ENCODE measurements around the gene XG.
A peak's percentile ranks its signal among the peaks of the same experiment; 100 is the strongest.
"Not testable (repeated sequence)": the region's sequence is repeated elsewhere in the genome, so short reads cannot be mapped to it uniquely, and the experiment has no call there.

Gene XG

DNA sequence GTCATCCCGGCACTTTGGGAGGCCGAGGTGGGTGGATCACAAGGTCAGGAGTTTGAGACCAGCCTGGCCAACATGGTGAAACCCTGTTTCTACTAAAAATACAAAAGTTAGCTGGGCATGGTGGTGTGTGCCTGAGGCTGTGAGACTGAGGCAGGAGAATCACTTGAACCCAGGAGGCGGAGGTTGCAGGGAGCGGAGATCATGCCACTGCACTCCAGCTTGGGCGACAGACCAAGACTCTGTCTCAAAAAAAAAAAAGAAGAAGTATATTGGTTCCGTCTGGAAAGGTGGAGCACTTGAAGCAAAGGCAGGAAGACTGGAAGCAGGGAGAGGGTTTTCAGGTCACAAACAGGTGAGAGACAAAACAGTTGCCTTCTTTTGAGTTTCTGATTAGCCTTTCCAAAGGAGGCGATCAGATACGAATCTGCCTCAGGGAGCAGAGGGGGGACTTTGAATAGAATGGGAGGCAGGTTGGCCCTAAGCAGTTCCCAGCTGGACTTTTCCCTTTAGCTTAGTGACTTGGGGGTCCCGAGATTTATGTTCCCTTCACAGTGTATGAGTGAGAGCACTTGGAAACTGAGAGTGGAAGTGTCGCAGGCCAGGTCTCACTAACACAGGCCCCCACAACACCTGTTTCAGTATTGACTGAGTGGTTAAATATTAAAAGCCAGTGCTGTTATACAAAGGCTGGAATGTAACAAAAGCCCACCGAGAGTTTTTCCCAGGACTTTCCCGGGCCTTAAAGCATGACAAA is 28.8 kb downstream of the XG start:
- DNase-seq (ENCODE audit: low read depth in 2 of 2) = not testable (repeated sequence)

DNA sequence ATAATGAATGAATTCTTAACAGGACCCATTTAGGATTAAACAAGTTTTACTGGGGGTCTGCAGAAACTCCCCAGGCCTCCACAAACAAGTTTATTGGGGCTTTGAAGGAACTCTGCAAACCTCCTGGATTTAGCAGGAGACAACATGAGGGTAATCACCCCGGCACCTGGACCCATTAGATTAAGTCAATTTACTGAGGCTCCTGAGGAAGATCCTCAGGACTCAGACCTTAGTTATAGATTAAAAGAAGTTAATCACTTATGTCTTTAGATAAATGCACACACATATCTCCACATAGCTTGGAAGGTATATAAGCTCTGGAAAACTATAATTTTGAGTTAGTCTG is 29.4 kb downstream of the XG start:
- no peak for DNase-seq (ENCODE audit: low read depth in 2 of 2)

DNA sequence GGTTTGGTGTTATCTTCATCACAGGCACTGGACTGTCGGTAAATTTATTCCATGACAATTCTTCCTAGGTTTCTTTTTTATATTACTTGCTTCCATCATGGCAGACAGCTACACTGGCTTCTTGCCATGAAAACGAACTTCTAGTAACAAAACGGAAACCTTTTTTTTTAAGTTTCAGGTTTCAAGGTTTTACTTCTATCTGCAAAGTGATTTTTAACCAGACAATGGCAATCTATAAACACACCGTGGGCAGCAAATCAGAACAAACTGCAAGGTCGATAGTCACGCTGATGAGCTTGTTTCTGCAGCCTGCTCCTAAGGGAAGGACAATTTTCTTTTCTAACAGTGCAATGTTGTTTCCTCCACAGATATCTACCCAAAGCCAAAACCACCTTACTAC is 29.9 kb downstream of the XG start:
- no peak for DNase-seq (ENCODE audit: low read depth in 2 of 2)

DNA sequence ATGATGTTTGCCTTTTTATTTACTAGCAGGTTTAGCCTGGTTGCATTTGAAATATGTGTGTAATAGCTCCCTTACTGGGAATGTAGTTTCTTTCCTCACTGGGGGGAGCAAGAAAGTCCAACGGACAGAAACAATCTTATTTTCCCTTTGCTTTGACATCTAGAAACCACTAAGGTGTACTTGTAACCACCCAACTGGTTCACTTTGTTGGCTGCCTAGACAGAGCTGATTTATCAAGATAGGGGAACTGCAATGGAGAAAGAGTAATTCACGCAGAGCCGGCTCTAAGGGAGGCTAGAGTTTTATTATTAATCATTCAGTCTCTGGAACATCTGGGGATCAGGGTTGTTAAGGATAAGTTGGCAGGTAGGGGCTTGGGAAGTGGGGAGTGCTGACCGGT is 30.3 kb downstream of the XG start:
- DNase-seq (ENCODE audit: low read depth in 2 of 2) = no peak

DNA sequence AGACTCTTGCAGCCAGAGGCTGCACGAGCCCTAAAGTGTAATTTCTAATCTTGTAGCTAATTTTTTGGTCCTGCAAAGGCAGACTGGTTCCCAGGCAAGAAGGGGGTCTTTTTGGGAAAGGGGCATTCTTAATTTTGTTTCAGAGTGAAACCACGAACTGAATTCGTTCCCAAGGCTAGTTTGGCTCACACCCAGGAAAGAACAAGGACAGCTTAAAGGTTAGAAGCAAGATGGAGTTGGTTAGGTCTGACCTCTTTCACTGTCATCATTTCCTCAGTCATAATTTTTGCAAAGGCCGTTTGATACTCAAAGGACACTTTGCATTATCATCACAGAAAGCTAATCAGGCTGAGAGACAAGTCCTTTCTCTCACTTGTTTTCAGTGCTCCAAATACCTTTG is 30.9 kb downstream of the XG start:
- no peak for DNase-seq (ENCODE audit: low read depth in 2 of 2)

DNA sequence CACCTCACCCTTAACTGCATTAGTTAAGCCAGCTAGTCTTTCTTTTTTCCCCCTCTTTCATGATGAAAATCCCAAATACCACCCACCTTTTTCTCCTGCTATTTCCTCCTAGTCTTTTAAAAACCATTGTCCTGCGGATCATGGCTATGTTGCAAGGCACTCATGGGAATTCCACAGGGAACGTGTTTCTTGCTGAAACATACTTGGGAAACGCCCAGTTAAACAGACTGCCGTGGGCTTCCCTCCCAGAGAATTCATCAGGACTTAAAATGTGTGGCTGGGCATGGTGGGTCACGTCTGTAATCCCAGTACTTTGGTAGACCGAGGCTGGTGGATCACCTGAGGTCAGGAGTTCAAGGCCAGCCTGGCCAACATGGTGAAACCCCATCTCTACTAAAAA is 32.2 kb downstream of the XG start:
- DNase-seq (ENCODE audit: low read depth in 2 of 2) = no peak

DNA sequence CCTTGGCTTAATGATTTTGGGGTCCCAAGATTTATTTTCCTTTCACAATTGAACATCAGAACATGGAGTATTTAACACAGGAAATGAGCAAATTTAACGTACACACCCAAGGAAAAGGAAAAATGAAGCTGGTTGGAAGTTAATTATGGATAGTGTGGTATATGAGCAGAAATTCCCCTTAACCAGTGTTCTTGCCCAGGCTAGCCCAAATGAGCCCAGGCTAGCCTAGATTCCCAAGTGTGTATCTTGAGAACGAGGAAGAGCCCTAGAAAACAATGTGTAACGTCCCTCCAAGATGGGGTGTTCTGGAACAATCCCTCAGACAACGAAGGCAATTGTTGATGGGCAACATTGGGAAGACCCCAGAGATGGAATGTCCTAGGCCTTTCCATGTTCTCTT is 33.7 kb downstream of the XG start:
- no peak for DNase-seq (ENCODE audit: low read depth in 2 of 2)

DNA sequence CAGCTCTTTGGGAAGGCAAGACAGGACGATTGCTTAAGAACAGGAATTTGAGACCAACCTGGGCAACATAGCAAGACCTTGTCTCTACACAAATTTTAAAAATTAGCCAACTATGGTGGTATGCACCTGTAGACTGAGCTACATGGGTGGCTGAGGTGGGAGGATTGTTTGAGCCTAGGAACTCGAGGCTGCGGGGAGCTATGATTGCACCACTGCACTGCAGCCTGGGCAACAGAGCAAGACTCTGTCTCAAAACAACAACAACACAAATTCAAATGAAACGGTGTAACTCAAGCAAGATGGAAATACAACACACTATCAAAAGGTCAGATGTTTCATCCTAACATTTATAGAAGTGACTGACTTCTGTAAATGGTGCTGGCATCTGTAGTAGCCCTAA is 37.1 kb downstream of the XG start:
- no peak for DNase-seq (ENCODE audit: low read depth in 2 of 2)

DNA sequence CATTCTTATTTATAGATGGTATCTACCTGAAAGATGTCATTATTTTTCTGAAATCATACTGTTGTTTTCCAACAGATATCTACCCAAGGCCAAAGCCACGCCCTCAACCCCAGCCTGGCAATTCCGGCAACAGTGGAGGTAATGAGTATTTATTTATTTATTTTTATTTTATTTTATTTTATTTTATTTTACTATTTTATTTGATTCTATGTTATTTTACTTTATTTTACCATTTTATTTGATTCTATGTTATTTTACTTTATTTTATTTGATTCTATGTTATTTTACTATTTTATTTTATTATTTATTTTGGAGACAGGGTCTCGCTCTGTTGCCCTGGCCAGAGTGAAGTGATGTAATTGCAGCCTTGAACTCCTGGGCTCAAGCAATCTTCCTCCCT is 37.7 kb downstream of the XG start:
- DNase-seq (ENCODE audit: low read depth in 2 of 2) = no peak

DNA sequence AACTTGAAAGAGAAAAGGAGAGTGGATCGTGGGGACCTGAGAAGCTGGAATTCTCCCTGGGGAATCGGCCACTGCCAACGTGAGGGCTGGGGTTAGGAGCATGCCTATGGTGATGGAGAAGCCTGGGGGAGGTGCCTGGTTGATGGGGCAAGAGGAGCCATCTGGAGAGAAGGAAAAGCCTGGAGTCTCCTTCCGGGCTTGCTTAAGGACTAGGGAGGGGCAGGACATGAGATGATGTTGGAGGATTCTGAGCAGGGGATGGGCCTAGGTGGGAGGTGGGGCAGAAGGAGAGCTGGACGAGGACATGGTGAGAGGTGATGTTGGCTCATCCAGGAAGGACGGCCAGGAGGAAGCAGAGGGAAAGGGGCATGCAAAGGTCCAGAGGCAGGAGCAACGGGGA is 41.9 kb downstream of the XG start:
- no peak for DNase-seq (ENCODE audit: low read depth in 2 of 2)

DNA sequence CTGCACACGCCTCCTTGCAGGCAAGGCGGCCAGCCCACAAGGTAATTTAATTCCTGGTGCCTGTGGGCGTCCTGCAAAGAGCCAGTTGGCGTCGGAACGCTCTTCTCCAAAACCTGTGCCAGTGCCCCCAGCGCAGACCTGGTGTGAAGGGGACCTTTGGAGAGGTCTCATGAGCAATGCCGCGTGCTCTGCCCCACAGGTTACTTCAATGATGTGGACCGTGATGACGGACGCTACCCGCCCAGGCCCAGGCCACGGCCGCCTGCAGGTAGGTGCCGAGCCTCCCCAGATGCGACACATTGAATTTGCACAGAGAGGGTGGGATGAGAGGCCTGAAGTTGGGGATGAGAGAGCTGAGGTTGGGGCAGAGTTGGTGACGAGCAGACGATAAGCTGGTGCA is 42.5 kb downstream of the XG start:
- DNase-seq (ENCODE audit: low read depth in 2 of 2) = no peak

DNA sequence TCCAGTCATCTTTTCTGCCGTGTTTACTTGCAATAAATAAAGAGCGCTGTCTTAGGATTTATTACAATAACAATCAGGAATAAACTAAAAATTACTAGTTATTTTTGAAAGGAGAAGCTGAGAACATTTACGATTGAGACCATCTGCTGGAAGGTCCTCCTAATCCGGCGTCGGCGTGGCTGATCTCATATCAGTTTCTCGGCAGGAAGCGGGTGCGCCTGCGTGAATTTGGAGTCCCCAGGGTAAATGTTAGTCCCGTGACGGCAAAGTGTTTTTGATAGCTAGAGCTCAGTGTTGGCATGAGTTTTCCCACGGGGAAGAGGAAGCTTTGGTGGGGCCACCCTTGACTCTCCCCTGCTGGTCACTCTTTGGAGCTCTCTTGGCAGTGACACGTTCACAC is 45.0 kb downstream of the XG start:
- DNase-seq (ENCODE audit: low read depth in 2 of 2) = not testable (repeated sequence)

DNA sequence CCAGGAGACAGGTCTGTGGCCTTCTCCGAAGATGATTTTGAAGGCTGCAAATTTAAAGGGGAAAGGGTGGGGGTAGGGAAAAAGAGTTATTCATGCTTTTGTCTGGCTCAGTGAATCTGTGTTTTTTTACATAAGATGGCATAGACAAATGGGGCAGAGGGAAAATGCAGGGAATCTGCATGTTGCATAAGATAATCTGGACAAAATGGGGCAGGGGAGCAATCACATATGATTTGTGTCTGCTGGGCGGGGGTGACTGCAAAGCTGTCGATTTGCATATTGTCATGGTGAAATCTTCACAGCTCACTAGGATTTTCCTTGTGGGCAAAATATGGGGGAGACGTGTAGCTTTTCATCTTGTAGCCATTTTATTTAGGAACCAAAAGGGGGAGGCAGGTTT is 47.5 kb downstream of the XG start:
- no peak for DNase-seq (ENCODE audit: low read depth in 2 of 2)

DNA sequence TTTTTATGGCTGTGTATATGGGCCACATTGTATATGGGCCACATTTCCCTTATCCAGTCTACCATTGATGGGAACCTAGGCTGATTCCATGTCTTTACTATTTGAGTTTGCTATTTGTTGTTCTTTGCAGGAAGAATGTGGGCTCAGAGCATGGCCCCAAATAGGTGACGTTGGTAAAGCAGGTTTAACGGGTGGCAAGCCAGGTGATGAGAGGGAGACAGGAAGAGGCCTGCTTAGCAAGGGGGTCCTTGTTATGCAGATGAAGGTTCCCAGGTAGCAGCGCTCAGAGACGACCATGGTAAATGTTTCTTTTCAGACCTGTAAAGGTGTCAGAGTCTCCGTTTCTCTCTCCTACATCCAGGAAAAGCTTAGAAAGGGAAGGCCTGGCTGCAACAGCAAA is 48.1 kb downstream of the XG start:
- DNase-seq (ENCODE audit: low read depth in 2 of 2) = not testable (repeated sequence)

DNA sequence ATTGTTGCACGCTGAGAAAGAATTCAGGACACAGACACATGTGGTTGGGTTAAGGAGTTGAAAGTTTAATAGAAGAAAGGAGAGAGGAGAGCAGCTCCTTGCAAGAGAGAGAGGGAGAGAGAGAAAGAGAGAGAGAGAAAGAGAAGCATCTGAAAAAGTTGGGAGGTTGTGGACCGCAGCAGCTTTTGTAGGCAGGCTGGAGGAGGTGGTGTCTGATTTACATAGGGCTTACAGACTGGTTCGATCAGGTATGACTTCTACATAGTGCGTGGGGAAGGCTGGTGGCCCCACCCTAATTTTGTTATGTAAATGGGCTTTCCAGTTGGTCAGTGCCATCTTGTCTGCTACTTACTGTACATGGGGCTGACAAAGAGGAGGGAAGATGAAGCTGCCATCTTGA is 49.4 kb downstream of the XG start:
- no peak for DNase-seq (ENCODE audit: low read depth in 2 of 2)

DNA sequence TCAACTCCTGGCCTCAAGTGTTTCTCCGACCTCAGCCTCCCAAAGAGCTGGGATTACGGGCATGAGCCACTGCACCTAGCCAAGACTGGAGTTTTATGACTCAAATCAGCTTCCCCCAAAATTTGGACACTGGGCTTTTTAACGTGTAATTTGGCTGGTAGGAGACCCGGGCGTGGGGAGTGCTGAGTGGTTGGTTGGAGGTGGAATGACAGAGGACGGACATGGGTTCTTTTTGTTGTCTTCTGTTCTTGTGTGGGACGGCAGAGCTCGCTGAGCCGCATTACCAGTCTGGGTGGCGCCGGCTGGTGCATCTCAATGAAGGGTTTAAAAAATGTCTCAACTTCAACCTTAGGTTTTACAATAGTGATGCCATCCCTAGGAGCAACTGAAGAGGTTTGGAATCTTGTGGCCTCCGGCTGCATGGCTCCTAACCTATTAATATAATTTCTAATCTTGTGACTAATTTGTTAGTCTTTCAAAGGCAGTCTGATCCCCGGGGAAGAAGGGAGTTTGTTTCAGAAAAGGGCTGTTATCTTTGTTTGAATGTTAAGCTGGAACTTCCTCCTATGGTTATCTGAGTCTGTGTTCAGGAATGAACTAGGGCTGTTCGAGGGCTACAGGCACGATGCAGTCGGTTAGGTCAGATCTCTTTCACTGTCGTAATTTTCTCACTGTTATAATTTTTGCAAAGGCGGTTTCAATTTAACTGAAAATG is 50.7 kb downstream of the XG start:
- DNase-seq (ENCODE audit: low read depth in 2 of 2) = not testable (repeated sequence)

DNA sequence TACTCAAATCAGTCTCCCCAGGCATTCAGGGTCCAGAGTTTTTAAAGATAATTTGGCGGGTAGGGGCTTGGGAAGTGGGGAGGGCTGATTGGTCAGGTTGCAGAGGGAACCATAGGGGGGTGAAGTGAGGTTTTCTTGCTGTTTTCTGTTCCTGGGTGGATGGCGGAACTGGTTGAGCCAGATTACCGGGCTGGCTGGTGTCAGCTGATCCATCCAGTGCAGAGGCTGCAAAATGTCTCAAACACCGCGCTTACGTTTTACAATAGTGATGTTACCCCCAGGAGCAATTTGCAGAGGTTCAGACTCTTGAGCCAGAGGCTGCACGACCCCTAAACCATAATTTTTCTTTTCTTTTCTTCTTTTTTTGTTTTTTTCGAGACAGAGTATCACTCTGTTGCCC is 51.6 kb downstream of the XG start:
- DNase-seq (ENCODE audit: low read depth in 2 of 2) = not testable (repeated sequence)

DNA sequence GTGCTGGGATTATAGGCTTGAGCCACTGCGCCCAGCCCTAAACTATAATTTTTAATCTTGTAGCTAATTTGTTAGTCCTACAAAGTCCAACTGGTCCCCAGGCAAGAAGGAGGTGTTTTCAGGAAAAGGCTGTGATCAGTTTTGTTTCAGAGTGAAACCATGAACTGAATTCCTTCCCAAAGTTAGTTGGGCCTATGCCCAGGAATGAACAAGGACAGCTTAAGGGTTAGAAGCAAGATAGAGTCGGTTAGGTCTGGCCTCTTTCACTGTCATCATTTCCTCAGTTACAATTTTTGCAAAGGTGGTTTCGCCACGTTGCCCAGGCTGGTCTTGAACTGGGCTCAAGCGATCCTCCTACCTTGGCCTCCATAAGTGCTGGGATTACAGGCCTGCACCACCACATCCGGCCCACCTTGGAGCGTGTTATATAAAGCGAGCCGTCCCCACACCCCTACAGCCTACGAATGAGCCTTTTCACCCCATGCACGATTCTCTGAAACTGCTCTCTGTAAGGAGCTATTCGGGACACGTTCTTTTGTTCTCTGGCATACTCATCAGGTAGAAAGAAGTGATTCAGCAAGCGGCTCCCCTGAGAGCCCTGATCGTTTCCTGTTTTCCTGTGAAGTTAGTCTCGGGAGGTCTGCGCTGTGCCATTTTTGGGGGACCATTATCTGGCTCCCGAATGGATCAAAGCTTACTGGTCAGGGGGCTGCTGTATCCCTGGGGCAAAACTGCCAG is 52.4 kb downstream of the XG start:
- not testable (repeated sequence) for DNase-seq (ENCODE audit: low read depth in 2 of 2)

DNA sequence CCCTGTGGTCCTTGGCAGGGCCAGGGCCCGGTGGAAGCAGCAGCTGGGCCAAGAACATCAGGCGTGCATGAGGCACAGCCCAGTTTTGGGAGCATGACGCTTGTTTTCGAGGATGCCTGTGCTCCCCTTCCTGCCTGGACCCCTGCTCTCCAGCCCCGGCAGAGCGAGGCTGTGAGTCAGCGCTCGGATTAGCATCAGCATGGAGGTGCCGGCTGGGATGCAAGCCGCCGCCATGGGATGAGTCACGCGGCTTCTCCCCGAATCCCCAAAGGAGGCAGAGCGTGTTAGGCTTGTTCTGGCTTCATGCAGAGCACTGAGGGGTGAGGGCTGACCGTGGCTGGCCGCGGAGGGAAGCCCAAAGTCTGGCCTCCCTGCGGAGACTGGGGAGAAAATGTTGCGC is 53.0 kb downstream of the XG start:
- DNase-seq (ENCODE audit: low read depth in 2 of 2) = not testable (repeated sequence)

DNA sequence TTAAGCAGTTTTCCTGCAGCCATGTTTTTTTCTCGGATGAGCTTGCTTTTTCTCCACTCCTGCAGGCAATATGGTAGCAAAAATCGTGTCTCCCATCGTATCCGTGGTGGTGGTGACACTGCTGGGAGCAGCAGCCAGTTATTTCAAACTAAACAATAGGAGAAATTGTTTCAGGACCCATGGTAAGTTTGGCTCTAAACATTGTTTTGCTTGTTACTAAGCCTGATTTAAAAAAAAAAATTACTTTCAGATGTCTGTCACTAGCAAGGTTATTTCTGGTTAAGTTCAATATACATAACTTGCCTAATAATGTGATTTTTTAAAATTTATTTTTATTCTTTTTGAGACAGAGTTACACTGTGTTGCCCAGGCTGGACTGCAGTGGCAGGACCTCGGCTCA is 59.4 kb downstream of the XG start:
- no peak for DNase-seq (ENCODE audit: low read depth in 2 of 2)

DNA sequence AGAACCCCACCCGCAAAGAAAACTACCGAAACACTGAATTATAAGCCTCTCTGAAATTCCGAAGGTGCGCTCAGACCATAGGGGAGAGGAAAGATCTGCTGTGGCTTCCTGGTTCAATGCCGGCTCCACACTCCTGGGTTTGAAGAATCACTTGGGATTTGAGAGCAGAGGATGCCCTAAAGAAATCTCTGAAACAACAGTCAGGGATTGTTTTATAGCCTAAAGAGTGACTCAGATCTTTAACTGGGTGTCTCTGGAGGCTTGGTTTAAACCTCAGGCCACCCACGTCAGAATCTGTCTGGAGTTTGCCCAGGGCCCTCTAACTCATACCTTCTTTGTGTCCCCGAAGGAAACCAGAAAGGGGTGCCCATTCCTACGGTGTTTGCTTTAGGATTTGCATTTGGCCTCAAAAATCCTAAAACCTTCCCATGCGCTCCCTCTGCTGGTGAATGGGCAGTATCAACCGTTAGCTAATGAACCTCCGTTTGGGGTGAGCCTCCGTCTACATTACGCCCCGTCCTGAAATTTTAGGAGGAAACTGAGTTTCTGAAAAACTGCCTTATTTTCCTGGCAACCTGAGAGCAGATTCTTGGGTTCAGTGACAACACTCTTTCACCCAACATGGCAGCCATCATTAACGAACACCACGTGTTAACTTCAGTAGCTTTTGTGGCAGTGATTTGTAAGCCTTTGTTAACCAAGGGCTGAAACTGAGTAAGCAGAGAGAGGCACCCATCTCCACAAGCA is 60.5 kb downstream of the XG start:
- DNase-seq (ENCODE audit: low read depth in 2 of 2) = peak in 1 of 2 donors; percentile 12

DNA sequence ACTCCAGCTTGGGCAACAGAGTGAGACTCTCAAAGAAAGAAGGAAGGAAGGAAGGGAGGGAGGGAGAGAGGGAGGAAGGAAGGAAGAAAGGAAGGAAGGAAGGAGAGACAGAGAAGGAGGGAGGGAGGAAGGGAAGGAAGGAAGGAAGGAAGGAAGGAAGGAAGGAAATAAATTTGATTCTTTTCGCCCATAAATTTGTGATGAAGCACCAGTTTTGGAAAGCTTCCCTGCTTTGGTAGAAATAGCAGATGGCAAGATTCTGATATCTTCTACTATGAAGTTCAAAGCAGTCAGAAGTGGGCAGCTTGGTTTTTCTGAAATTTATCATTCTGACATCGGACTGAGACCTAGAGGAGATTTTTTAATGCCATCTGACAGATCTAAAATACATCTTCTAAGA is 65.2 kb downstream of the XG start:
- no peak for DNase-seq (ENCODE audit: low read depth in 2 of 2)

Data from stimulated activated CD8-positive, alpha-beta memory T cell treated with anti-CD3 and anti-CD28 coated beads, Interleukin-7, amount 100 ng/mL, for 4 hours (primary cell).